Uterus (tissue), 4 donors: ENCODE measurements around the gene HOXD4. TPM values are rescaled to one million over a fixed set of nuclear protein-coding genes. Genes with fewer than 3 reads are reported as not detected.

Experiments
- DNase-seq, 2 donors: peaks; one replicate each; pipeline ENCODE4 v3.0.0-alpha.2; 2019 to 2020
- H3K27ac ChIP-seq, 2 donors: fragments of 200-600 bp; sonication (generic); 1 replicate in 1 of 2; 2 replicates in 1 of 2; pipeline ENCODE4 v1.5.1; 2016 to 2018
- H3K27me3 ChIP-seq, 2 donors: fragments of 200-600 bp; sonication (generic); one replicate each; pipeline ENCODE4 v1.5.1; 2018 to 2019; ENCODE audit warnings: control low read depth in 1 of 2
- H3K36me3 ChIP-seq, 2 donors: fragments of 200-600 bp; sonication (generic); one replicate each; pipeline ENCODE4 v1.5.1; 2019; ENCODE audit warnings: control low read depth in 1 of 2
- H3K4me1 ChIP-seq, 2 donors: fragments of 200-600 bp; sonication (generic); one replicate each; pipeline ENCODE4 v1.5.1; 2018 to 2019; ENCODE audit warnings: control low read depth in 1 of 2
- H3K4me3 ChIP-seq, 2 donors: fragments of 200-600 bp; sonication (generic); 1 replicate in 1 of 2; 2 replicates in 1 of 2; pipeline ENCODE4 v1.5.1; 2018 to 2019; ENCODE audit warnings: mild to moderate bottlenecking in 1 of 2
- H3K9me3 ChIP-seq, 2 donors: fragments of 200-600 bp; sonication (generic); one replicate each; pipeline ENCODE4 v1.5.1; 2019; ENCODE audit warnings: control low read depth in 1 of 2
- POLR2A ChIP-seq, 2 donors: fragments of 450-650 bp; IDR thresholded peaks; one replicate each; pipeline ENCODE4 v1.6.1; 2016; ENCODE audit warnings: antibody characterized with exemption in 2 of 2, mild to moderate bottlenecking in 1 of 2, moderate library complexity in 1 of 2
- intact Hi-C: fragments of 100-400 bp; cut with DNase I; formaldehyde crosslinking; loops from one replicate; pipeline ENCODE4 v1.15.1; 2023; ENCODE audit warnings: low total_unique reads
- total RNA-seq, 4 donors: library from RNA; depleted of rRNA in 3 of 4; stranded (reverse); fragments of >200 nt in 3 of 4; gene quantifications; one replicate each; pipeline versions ENCODE4 v1.1.0 to v1.2.4, GENCODE V29; 2014 to 2023
- TF ChIP-seq, protein P1 (sequence below), 4 experiments: fragments of 200-600 bp in 2 of 4; fragments of 450-650 bp in 2 of 4; sonication (generic) in 2 of 4; IDR thresholded peaks; one replicate each; pipeline ENCODE4 v1.5.1; 2016 to 2019; ENCODE audit warnings: antibody characterized with exemption in 4 of 4, mild to moderate bottlenecking in 2 of 4, moderate library complexity in 1 of 4
- donor health status: DM: yes; HTN: yes; CAD: no.

Gene HOXD4
- total RNA-seq, 4 donors from 2014 or later = 6.8 to 41.6 (median 13.0) TPM

DNA sequence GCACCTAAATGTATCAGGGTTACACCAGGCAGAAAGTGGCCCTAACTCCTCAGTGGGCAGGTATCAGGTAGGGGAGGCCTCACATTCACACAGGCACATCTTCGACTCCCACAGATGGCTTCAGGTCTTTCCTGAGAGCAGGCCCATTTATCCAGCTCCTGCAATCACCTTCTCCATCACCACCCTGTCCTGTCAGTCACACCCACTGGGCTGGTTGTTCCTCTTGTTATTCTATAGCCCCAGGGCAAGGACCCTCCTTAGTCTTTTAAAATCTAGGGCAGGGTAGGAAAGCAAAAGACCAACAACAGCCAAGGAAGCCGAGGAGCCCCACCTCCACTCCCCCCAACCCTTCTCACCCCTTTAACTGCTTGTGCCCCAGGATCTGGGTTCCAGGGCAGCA, 9.1 kb upstream of the HOXD4 start:
- H3K9me3 ChIP-seq = no peaks in the 10 kb centered on the region
- no peak overlapping the region for H3K27ac ChIP-seq
- intact Hi-C loops = loop anchor here (5.0 kb wide), 3 partner anchors 315 to 495 kb away; no protein-coding TSS in a partner anchor
- DNase-seq = no peak
- peaks cover 8 to 10% of the 10 kb centered on the region in 2 donors for H3K4me1 ChIP-seq
- no peak overlapping the region for H3K4me3 ChIP-seq
- no peaks in the 10 kb centered on the region for H3K36me3 ChIP-seq
- H3K27me3 ChIP-seq = no peaks in the 10 kb centered on the region
- TF ChIP-seq, protein P1, sequence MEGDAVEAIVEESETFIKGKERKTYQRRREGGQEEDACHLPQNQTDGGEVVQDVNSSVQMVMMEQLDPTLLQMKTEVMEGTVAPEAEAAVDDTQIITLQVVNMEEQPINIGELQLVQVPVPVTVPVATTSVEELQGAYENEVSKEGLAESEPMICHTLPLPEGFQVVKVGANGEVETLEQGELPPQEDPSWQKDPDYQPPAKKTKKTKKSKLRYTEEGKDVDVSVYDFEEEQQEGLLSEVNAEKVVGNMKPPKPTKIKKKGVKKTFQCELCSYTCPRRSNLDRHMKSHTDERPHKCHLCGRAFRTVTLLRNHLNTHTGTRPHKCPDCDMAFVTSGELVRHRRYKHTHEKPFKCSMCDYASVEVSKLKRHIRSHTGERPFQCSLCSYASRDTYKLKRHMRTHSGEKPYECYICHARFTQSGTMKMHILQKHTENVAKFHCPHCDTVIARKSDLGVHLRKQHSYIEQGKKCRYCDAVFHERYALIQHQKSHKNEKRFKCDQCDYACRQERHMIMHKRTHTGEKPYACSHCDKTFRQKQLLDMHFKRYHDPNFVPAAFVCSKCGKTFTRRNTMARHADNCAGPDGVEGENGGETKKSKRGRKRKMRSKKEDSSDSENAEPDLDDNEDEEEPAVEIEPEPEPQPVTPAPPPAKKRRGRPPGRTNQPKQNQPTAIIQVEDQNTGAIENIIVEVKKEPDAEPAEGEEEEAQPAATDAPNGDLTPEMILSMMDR (IDR thresholded peaks at IDR 0.05) = no peak
- TF ChIP-seq POLR2A (IDR thresholded peaks at IDR 0.05) = no peak

DNA sequence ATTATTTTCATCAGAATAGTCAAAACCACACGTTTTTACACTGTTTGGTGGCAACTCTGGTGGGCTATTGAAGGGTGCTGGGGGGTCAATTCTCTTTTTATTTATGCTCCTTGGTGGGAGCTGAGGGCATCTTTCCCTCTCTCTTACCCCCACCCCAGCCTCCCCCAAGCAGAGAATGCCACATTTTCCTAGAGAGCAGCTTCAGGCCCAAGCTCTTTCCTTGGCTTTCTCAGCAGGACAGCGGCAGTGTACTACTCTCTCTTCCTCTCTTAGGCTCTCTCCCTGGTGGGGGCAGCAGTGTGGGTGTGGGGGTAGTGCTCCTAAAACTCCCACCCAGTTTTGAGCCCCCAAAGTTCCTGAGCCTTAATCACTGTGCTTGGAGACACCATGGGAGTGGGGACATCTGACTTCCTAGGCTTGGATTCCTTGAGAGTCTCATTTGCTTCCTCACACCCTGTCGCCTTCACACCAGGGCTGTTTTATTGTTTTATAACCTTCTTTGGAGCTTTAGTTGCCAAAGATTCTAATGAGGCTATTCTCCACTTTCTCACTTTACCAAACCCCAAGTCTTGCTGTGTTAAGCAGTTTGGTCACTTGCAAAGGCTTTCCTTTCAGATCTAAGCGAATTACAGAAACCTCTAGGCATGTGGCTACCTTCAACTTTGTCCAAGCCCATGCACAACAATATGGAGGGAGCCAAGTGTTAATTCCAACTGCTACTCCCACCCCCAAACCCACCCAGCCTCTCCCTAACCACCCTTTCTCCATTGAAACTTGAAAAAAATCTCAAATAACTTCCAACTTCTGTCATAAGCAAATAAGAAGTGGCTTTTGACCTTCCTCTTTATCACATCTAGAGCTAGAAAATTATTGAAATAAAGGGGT, 6.0 kb upstream of the HOXD4 start:
- TF ChIP-seq, protein P1 (IDR thresholded peaks at IDR 0.05) = no peak
- TF ChIP-seq POLR2A (IDR thresholded peaks at IDR 0.05) = no peak
- Histone ChIP-seq H3K27me3 (no peaks in the 10 kb centered on the region), H3K27ac (peak overlapping the region; percentile 36 to 83), H3K9me3 (no peaks in the 10 kb centered on the region), H3K4me1 (peaks cover 8 to 23% of the 10 kb centered on the region in 2 donors), H3K4me3 (no peak overlapping the region), H3K36me3 (no peaks in the 10 kb centered on the region)
- intact Hi-C loops = no loop called here
- no peak for DNase-seq

DNA sequence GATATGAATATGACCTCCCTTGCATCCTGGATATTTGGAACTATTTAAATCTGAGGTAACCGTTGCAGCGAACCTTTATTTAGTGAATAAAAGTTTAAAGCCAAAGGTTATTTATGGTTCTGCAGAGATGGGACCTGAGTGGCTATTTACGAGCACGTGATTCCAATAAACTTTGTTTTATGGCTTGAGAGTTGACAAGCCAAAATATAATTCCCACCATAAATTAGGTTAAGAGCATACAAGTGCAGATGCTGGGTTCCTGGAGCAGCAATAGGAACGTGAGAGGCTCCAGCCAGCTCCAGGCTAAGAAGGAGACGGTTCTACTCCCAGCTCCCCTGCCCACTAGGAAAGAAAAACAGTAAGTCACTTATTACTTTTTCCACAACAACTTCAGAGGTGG, 5.2 kb upstream of the HOXD4 start:
- TF ChIP-seq POLR2A (IDR thresholded peaks at IDR 0.05) = no peak
- TF ChIP-seq, protein P1 (IDR thresholded peaks at IDR 0.05) = peak in 1 of 4 experiments; percentile 10
- peak in 1 of 2 donors; percentile 45 for DNase-seq
- intact Hi-C loops = no loop called here
- Histone ChIP-seq H3K4me3 (no peak overlapping the region), H3K36me3 (no peaks in the 10 kb centered on the region), H3K9me3 (no peaks in the 10 kb centered on the region), H3K27me3 (no peaks in the 10 kb centered on the region), H3K27ac (peak overlapping the region; percentile 75 to 83), H3K4me1 (peaks cover 5 to 23% of the 10 kb centered on the region in 2 donors)

DNA sequence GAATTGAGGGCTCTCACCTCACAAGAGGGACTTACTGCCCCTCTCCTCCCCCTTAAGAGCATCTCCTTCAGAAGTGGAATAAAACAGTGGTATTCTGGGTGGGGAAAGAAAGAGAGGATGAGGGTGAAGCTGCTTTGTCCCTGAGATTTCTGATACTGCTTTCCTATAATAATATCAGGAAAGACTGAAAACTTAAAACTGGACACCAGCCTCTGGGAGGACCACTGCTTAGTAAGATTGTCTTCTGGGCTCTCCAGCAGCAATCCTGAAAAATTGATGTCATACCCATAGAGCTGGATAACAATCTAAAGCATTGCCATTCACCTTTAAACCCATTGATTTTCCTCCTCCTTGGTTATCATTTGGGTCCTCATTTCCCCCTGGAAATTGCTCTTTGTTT, 4.7 kb upstream of the HOXD4 start:
- no peak overlapping the region for H3K4me3 ChIP-seq
- DNase-seq = no peak
- TF ChIP-seq, protein P1 (IDR thresholded peaks at IDR 0.05) = no peak
- TF ChIP-seq POLR2A (IDR thresholded peaks at IDR 0.05) = no peak
- no peaks in the 10 kb centered on the region for H3K27me3 ChIP-seq
- peak overlapping the region; percentile 75 to 83 for H3K27ac ChIP-seq
- peaks cover 5 to 23% of the 10 kb centered on the region in 2 donors for H3K4me1 ChIP-seq
- H3K9me3 ChIP-seq = no peaks in the 10 kb centered on the region
- no peaks in the 10 kb centered on the region for H3K36me3 ChIP-seq
- intact Hi-C loops = no loop called here

DNA sequence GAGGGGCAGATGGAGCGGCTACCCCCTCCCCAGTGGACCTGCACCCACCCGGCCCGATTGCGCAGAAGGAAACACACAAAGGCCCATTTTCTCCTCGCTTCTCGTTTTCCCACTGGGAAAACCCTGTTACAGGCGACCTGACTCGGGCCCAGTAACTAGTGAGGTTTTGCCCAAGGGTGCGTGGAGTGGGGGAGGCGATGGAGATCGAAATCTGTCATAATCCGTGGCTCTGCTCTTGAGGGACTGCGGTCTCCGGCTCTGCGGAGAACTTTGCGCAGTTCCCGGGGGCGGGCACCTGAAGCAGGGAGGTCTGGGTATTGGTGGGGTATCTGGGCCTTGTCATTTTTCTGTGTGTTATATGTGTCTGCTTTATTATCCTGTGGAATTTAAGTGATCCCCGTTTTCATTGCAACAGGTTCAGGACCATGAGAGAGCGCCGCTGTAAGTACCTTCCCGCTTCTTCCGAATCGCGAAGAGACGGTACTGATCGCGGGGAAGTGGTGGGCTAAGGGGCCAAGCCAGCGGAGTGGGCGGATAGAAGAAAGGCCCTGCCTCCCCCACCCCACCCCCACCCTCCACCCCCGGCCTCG, 4.0 kb upstream of the HOXD4 start:
- no peaks in the 10 kb centered on the region for H3K9me3 ChIP-seq
- peak overlapping the region in 1 of 2 donors; percentile 15 for H3K4me3 ChIP-seq
- no peak for DNase-seq
- TF ChIP-seq POLR2A (IDR thresholded peaks at IDR 0.05) = no peak
- TF ChIP-seq, protein P1 (IDR thresholded peaks at IDR 0.05) = no peak
- intact Hi-C loops = no loop called here
- no peaks in the 10 kb centered on the region for H3K27me3 ChIP-seq
- no peaks in the 10 kb centered on the region for H3K36me3 ChIP-seq
- H3K27ac ChIP-seq = peak overlapping the region; percentile 75 to 83
- peaks cover 5 to 23% of the 10 kb centered on the region in 2 donors for H3K4me1 ChIP-seq
